SU-DHL-6 (cell line): ENCODE results near the gene ZNF536.

ENCODE experiments used
- H2AFZ ChIP-seq: fragments of 200-600 bp; sonication (generic); 2 replicates; pipeline ENCODE4 v1.6.1; 2014; ENCODE audit warnings: low read depth, mild to moderate bottlenecking, moderate library complexity, mixed read lengths, antibody characterized with exemption, low read length; ENCODE audit not compliant: severe bottlenecking
- H3F3A ChIP-seq: fragments of 200-600 bp; shearing (Covaris generic); 2 replicates; pipeline ENCODE4 v1.6.0; 2016; ENCODE audit warnings: antibody characterized with exemption, mild to moderate bottlenecking; ENCODE audit not compliant: insufficient read depth
- H3K27ac ChIP-seq: fragments of 200-600 bp; sonication (generic); 2 replicates; pipeline ENCODE4 v1.5.1; 2016; ENCODE audit warnings: low read depth, mild to moderate bottlenecking, low read length, moderate library complexity, mixed read lengths
- H3K27me3 ChIP-seq: fragments of 200-600 bp; sonication (generic), shearing (Covaris generic); 2 replicates; pipeline ENCODE4 v1.6.0; 2014; ENCODE audit warnings: mild to moderate bottlenecking, low read length
- H3K36me3 ChIP-seq: fragments of 200-600 bp; sonication (generic); 2 replicates; pipeline ENCODE4 v1.6.1; 2014; ENCODE audit warnings: mild to moderate bottlenecking, low read length, mixed read lengths
- H3K4me2 ChIP-seq: fragments of 300-600, 200-600 bp; shearing (Covaris generic), sonication (generic); 2 replicates; pipeline ENCODE4 v1.6.0; 2014; ENCODE audit warnings: low read length, low read depth, mild to moderate bottlenecking; ENCODE audit not compliant: poor library complexity, severe bottlenecking
- H3K4me3 ChIP-seq: fragments of 200-600 bp; sonication (generic); 2 replicates; pipeline ENCODE4 v1.5.1; 2014; ENCODE audit warnings: antibody characterized with exemption, low read length, mild to moderate bottlenecking, mixed read lengths; ENCODE audit not compliant: insufficient read depth, poor library complexity, severe bottlenecking
- H3K79me2 ChIP-seq: fragments of 200-600 bp; sonication (generic); 2 replicates; pipeline ENCODE4 v1.6.1; 2014; ENCODE audit warnings: mild to moderate bottlenecking, low read length, moderate library complexity; ENCODE audit not compliant: insufficient read depth
- H3K9ac ChIP-seq: fragments of 200-600 bp; sonication (generic); 2 replicates; pipeline ENCODE4 v1.7.0; 2014; ENCODE audit warnings: mild to moderate bottlenecking, low read length
- H3K9me2 ChIP-seq: fragments of 200-600 bp; sonication (generic); replicated peaks from 2 replicates; pipeline ENCODE4 v1.6.1; 2014; ENCODE audit warnings: low read length; ENCODE audit not compliant: insufficient read depth
- H3K9me3 ChIP-seq: fragments of 200-600 bp; sonication (generic); 2 replicates; pipeline ENCODE4 v1.6.1; 2014; ENCODE audit warnings: low read length, mixed read lengths; ENCODE audit not compliant: insufficient read depth
- H4K20me1 ChIP-seq: fragments of 200-600 bp; sonication (generic); 2 replicates; pipeline ENCODE4 v1.6.1; 2014; ENCODE audit warnings: low read depth, mild to moderate bottlenecking, antibody characterized with exemption, low read length, moderate library complexity, mixed read lengths
- CTCF ChIP-seq: fragments of 200-600 bp; sonication (generic); IDR thresholded peaks from one replicate; pipeline ENCODE4 v1.5.1; 2017; ENCODE audit warnings: antibody characterized with exemption, mild to moderate bottlenecking, low read length, moderate library complexity; ENCODE audit not compliant: insufficient read depth, poor library complexity, severe bottlenecking
- EZH2phosphoT487 ChIP-seq: fragments of 200-600 bp; sonication (generic), shearing (Covaris generic); conservative IDR thresholded peaks from 2 replicates; pipeline ENCODE4 v1.6.1; 2018; ENCODE audit warnings: mild to moderate bottlenecking, antibody characterized with exemption, low read length, moderate library complexity, mixed read lengths

ZNF536 gene

GRCh38 chr19:30559446-30559845 is 187.3 kb downstream of the ZNF536 start:
- TF ChIP-seq CTCF (no peak), EZH2phosphoT487 (no peak)
- no peaks in the 10 kb centered on the region for H3K79me2 ChIP-seq
- no peak overlapping the region for H2AFZ ChIP-seq
- H3K27ac ChIP-seq = no peak overlapping the region
- H3K9me3 ChIP-seq = no peaks in the 10 kb centered on the region
- H3K9me2 ChIP-seq = no peaks in the 10 kb centered on the region
- H3F3A ChIP-seq = no peaks in the 10 kb centered on the region
- no peaks in the 10 kb centered on the region for H3K27me3 ChIP-seq
- H3K9ac ChIP-seq = no peak overlapping the region
- H3K4me2 ChIP-seq = no peak overlapping the region
- H3K4me3 ChIP-seq = no peak overlapping the region
- no peaks in the 10 kb centered on the region for H3K36me3 ChIP-seq
- no peaks in the 10 kb centered on the region for H4K20me1 ChIP-seq

- no peak for TF ChIP-seq CTCF
- no peak for TF ChIP-seq EZH2phosphoT487
- Histone ChIP-seq H3K9me3 (no peaks in the 10 kb centered on the region), H3K4me3 (no peak overlapping the region), H3K27ac (no peak overlapping the region), H3K9ac (no peak overlapping the region), H3K9me2 (no peaks in the 10 kb centered on the region), H4K20me1 (no peaks in the 10 kb centered on the region), H3K36me3 (no peaks in the 10 kb centered on the region), H2AFZ (no peak overlapping the region), H3K27me3 (no peaks in the 10 kb centered on the region), H3K4me2 (no peak overlapping the region), H3F3A (no peaks in the 10 kb centered on the region), H3K79me2 (no peaks in the 10 kb centered on the region)
Observed at GRCh38 chr19:30562981-30563380, 190.8 kb downstream of the ZNF536 start.

GRCh38 chr19:30563691-30564090 is 191.5 kb downstream of the ZNF536 start:
- H2AFZ ChIP-seq = no peak overlapping the region
- no peaks in the 10 kb centered on the region for H3F3A ChIP-seq
- no peak overlapping the region for H3K27ac ChIP-seq
- no peak overlapping the region for H3K4me3 ChIP-seq
- H4K20me1 ChIP-seq = no peaks in the 10 kb centered on the region
- no peaks in the 10 kb centered on the region for H3K9me2 ChIP-seq
- H3K4me2 ChIP-seq = no peak overlapping the region
- no peaks in the 10 kb centered on the region for H3K9me3 ChIP-seq
- H3K27me3 ChIP-seq = no peaks in the 10 kb centered on the region
- no peaks in the 10 kb centered on the region for H3K79me2 ChIP-seq
- no peak for TF ChIP-seq EZH2phosphoT487
- no peak for TF ChIP-seq CTCF
- no peak overlapping the region for H3K9ac ChIP-seq
- no peaks in the 10 kb centered on the region for H3K36me3 ChIP-seq

GRCh38 chr19:30564551-30565011 is 192.4 kb downstream of the ZNF536 start:
- H3K9ac ChIP-seq = no peak overlapping the region
- no peak overlapping the region for H3K27ac ChIP-seq
- H4K20me1 ChIP-seq = no peaks in the 10 kb centered on the region
- no peaks in the 10 kb centered on the region for H3K9me2 ChIP-seq
- no peaks in the 10 kb centered on the region for H3K9me3 ChIP-seq
- no peak overlapping the region for H3K4me3 ChIP-seq
- H3K79me2 ChIP-seq = no peaks in the 10 kb centered on the region
- H3F3A ChIP-seq = no peaks in the 10 kb centered on the region
- TF ChIP-seq CTCF (no peak), EZH2phosphoT487 (no peak)
- H3K4me2 ChIP-seq = no peak overlapping the region
- H3K36me3 ChIP-seq = no peaks in the 10 kb centered on the region
- H2AFZ ChIP-seq = no peak overlapping the region
- H3K27me3 ChIP-seq = no peaks in the 10 kb centered on the region
